H1 (cell line): ENCODE data around the gene TMEM147. TPM values are rescaled to one million over a fixed set of nuclear protein-coding genes. Genes with fewer than 3 reads are reported as not detected.
A peak's percentile ranks its signal among the peaks of the same experiment; 100 is the strongest.

Source experiments
- KDM1A ChIP-seq: fragments of 200-600, 300-600 bp; sonication (generic); IDR thresholded peaks from 2 replicates; pipeline ENCODE4 v1.7.1; 2016; ENCODE audit warnings: mild to moderate bottlenecking, low read length, borderline replicate concordance
- POLR2AphosphoS5 ChIP-seq: IDR thresholded peaks from 2 replicates; pipeline ENCODE4 v1.6.1; 2011; ENCODE audit warnings: low read depth, low read length
- polyA plus RNA-seq, 7 experiments: library from polyadenylated mRNA; depleted of rRNA in 3 of 7; stranded (reverse) in 5 of 7; unstranded in 2 of 7; fragments of >200 nt in 5 of 7; fragments of 200-250 nt in 2 of 7; gene quantifications; 1 replicate in 5 of 7; 2 replicates in 1 of 7; 4 replicates in 1 of 7; pipeline versions ENCODE4 v1.2.1 to v1.2.3, GENCODE V29; 2011 to 2013; ENCODE audit warnings: missing spikeins in 2 of 7, mixed read lengths in 2 of 7
- total RNA-seq: library from RNA; stranded (reverse); fragmentation: NEBNext Ultra II Directional; extraction: Animal tissue kit (Norgen Biotek cat#: 25700); gene quantifications from 2 replicates; pipeline ENCODE4 v1.2.1, GENCODE V29; 2021

Gene TMEM147
- total and polyA plus RNA-seq, 2 of the 8 experiments (the other 6 are each of a cell fraction or from before 2014, with no cell fraction given): 159 to 418 TPM

DNA sequence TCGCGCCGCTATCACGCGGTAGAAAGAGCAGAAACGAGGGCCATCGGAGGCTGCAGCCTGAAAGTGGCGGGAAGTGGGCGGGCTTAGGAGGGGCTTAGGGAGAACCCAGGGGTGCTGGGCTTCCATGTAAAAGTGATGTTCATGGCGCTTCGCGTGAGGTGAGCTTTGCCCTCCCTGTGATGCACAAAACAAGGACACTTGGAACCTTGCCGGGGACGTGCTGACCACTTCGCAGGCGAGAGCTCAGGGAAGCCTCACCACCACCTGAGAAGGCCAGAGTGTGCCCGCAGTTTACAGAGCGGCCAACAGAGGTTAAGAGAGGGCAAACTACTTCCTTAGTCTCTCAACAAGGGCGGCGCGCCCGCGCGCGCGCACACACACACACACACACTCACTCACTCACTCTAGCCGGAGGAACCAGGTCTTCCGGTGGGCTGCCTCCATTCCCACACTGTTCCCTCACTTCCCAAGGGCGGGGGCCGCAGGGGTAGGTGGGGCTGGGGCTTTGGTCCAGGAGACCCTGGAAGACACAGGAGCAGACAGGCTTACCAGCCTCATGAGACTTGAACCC, 11.5 kb upstream of the TMEM147 start (continued):
- TF ChIP-seq POLR2AphosphoS5: no peak
- peak; percentile 90; the same call in 1 of the 2 replicates for TF ChIP-seq KDM1A
